OCI-M1 (cell line): ENCODE data around the gene TNRC6B.

ENCODE experiments used
- DNase-seq: peaks from one replicate; lab custom pipeline; 2025; lab: John Stamatoyannopoulos, UW

The TNRC6B gene

DNA sequence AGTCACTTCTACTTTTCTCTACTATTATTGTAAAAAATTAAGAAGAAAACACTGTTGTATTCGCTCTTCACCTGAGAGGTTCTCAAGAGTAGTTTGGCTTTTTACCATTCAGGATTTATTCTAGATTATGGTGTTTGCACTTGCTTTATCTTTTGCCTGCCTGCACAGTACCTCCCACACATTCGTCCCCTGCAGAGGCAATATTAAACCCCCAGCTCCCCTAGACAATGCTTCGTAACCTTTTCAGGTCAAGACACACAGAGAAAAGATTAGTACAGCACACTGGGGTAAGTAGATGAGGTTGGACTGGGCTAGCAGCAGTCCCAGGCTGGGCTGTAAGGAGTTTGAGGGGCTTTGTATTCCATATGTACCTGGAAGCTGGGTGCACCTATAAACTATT, 62.4 kb downstream of the TNRC6B start:
- DNase-seq, result no peak

DNA sequence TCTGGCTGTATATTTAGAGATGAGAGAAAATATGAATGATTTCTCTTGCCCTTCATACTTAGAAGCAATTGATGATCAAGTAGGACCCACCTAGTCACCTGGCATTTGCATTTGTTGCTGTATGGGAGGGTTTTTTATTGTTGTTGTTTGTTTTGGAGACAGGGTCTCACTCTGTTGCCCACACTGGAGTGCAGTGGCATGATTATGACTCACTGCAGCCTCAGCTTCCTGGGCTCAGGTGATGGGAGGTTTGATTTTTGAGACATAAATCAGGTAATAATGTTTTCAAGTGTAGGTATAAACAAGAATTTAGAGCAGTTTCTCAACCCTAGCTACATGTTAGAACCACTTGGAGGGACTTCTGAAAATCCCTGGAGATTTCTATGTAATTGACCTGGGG, 63.0 kb downstream of the TNRC6B start:
- DNase-seq, result no peak

DNA sequence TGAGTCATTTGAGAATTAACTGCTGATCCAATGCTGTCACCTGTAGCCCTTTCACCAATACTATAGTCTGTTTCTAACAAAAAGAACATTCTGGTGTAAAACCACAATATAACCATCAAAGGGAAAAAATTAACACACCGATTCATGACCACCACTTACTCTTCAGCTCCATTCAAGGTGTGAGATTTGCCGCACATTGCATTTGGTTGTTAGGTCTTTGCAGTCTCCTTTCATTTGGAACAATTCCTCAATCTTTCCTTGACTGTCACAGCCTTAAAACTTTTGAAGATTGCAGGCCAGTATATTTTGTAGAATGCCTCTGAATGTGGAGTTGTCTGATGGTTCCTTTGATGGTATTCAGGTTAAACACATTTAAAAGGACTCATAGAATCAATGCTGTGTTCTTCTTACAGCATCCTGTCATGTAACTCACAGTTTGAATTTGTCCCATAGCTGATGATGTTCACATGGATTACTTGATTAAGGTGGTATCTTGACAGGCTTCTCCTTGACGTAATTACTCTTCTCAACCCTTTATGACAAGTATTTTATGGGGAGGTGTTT, 63.6 kb downstream of the TNRC6B start:
- DNase-seq, result no peak

DNA sequence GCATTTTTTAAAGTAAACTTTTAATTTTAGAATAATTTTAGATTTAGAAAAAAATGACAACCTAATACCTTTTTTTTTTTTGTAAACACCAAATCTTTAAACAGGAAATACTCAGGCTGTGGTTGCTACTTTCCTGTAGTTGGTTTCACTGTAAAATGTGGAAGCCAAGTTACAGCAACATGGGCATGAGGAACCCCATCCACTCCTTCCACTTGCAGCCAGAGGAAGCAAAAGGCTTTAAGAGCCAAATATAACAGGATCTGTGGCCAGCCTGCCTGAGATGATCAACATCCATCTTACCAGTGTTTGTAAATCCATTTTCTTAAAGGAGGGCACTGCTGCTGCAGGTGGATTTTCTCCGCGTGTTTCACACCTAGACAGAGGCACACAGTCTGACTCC, 66.2 kb downstream of the TNRC6B start:
- no peak for DNase-seq

DNA sequence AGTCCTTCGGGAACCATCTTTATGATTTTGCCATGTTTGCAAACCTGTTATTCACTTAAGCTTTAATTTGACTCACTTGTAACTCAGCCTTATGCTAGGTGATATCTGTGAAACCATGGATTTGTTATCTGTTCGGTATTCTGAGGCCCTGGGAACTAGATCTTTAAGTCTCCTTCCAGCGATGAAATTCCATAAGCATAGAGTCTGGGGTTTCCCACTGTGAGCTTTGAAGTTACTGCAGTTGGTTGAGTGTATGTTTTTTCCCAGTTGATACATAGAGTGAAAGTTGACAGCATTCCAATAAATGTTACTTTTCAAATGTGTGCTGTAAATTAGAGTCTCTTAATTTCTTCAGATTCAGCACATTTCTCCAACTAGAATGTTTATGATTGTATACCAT, 66.9 kb downstream of the TNRC6B start:
- no peak for DNase-seq

DNA sequence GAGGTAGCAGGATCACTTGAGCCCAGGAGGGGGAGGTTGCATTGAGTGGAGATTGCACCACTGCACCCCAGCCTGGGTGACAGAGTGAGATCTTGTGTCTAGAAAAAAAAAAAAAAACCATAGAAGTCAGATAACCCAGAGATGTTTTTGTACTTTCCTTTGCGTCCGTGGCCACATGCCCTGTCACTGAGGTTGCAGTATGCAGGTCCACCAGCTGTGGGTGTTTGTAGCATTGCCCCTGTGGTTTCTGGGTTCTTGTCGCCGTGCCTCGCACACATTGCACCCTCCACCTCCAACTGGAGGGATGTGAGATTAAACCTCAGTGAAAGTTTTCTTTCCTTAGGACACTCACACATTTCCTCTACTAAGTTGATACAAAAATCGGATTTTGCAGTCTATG, 70.3 kb downstream of the TNRC6B start:
- DNase-seq, result no peak

DNA sequence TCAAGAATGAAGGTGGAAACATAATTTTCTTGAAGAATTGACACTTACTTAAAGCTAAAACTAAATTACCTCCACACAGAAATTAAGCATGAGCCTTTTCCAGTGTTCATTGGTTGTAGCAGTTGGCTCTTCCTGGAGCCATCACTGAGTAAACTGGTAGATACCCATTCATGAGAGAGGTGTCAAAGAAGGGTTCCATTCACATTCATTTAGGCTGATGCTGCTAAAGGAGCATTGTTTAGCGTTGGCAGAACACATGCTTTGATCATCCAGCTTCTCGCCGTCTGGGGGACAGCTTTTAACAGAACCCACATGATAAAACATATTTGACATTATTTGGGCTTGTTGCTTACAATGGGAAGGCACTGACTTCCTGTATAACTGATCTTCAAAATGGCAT, 71.6 kb downstream of the TNRC6B start:
- DNase-seq, result no peak

DNA sequence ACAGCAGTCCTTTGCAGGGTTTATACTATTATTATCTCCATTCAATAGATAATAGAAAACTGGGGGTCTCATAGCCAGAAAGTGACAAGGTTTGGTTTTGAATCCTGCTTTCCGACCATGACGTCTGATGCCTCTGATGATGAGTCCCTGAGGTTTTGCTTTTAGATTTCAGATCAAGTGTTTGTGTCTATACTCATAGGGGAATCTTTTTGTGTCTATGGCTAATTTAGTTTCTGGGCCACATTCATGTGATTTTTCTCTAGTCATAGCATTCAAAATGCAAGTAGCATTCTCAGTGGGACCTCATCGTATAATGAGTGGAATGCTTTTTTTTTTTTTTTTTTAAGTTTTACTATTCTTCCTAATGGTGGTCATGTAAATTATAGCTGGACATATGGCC, 72.9 kb downstream of the TNRC6B start:
- DNase-seq, result no peak

DNA sequence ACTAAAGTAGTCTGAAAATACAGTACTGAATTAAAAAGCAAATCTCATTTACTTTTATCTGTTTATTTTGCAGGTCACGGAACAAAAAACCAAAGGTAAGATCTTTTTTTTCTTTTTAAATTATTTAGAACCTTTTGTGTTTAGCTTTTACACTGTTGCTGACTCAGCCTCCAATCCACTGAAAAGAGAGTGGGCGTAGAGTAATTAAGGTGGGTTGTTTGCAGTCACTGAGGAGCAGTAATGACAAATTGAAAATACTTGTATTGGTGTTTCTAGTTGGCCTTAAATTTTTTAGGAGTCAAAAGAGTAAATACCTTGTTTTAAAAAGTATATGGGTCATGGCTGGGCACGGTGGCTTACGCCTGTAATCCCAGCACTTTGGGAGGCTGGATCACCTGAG, 73.4 kb downstream of the TNRC6B start:
- no peak for DNase-seq

DNA sequence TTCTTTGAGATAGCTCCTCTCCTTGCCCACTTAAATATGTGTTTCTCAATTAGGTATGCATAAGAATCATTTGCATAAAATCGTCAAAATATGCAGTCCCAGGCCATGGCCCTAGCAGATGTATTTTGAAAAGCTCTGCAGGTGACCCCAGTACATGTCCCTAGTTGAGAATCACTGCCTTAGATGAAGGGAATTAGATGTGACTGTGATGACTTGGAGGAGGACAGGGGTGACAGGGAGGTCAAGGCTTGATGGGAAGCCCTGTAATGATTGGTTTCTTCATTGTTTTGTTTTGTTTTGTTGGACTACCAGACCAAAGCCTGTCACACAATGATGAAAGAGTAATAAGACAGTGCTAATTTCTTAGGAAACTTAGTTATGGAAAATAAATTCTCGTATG, 74.4 kb downstream of the TNRC6B start:
- DNase-seq, result no peak

DNA sequence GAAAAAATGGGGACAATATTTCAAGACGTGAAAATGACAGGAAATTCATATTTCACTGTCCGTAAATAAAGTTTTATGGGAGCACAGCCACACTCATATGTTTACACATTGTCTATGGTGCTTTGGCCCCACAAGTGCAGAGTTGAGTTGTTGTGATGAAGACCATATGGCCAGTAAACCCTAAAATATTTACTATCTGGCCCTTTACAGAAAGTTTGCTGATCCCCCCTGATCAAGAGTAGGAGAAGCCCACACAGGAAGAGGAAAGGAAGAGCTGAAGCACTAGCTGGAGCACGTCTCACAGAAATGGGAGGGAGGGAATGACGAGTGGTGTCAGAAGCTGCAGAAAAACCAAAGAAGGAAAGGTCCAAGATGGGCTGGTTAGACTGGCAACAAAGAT, 78.8 kb downstream of the TNRC6B start:
- DNase-seq, result no peak

DNA sequence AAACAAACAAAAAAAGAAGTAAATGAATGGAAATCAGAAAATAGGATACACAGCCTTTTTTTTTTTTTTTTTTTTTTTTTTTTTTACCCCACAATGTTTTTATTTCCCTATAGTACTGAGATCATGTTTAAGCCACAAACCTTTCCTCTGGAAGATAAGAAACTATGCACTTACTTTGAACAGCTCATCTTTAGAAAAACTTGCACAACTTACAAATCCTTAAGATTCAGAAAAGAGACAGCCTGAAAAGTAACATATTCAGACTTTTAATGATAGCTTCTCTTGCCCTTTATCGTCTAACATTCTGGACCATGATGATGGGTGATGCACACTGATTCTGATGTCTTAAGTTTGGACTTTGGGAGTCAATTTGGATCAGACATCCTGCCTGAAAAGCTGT, 80.3 kb downstream of the TNRC6B start:
- DNase-seq, result no peak

DNA sequence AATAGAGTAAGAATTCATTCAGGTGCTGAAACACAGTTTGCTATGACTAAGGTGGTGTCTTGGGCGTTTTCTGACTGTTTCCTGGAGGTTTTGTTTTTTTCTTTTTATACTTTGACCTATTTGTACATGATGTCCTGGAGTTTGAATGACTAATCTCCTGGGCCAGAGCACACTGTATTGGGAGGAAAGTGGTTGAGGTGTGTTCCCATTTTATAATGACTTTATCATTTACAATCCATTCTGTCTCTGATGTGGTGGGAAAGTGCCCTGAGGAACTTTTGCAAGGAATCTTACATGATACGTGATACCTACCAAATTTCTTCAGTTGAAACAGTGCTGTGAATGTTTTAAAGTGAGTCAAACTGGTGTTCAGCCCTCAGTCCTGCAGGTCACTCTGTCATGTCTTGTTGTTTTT, 80.8 kb downstream of the TNRC6B start:
- no peak for DNase-seq

DNA sequence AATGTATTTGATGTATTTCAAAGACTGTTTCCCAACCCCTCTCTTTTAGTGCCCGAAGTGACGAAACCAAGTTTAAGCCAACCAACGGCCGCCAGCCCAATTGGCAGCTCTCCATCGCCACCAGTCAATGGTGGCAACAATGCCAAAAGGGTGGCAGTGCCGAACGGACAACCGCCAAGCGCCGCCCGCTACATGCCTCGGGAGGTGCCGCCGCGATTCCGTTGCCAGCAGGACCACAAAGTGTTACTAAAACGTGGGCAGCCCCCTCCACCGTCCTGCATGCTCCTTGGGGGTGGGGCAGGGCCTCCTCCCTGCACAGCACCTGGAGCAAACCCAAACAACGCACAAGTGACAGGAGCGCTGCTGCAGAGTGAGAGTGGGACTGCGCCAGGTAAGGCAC, 84.1 kb downstream of the TNRC6B start:
- no peak for DNase-seq

DNA sequence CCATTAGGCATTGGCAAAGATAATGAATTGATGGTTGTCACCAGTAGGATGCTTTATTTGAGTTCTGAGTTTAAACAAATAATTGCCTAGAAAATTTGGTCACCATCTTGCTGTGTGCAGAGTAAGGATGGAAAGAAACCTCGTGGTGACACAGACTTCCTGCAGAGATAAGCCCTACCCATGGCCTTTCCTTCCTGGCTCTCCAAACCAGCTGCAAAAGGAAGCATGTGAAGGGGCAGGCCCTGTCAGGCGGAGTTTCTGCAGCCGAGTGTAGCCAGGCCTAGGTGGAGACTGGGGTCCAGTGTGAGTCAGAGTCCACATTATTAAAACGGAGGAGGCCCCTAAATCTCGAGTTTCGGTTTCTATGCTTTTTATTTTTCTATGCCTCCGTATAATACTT, 85.5 kb downstream of the TNRC6B start:
- DNase-seq, result peak; percentile 10

DNA sequence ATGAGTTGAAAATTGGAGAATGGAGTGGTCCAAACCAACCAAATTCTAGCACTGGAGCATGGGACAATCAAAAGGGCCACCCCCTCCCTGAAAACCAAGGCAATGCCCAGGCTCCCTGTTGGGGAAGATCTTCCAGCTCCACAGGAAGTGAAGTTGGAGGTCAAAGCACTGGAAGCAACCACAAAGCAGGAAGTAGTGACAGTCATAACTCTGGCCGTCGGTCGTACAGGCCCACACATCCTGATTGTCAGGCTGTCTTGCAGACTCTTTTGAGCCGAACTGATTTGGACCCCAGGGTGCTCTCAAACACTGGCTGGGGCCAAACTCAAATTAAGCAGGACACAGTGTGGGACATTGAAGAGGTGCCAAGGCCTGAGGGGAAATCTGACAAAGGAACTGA, 88.1 kb downstream of the TNRC6B start:
- no peak for DNase-seq

DNA sequence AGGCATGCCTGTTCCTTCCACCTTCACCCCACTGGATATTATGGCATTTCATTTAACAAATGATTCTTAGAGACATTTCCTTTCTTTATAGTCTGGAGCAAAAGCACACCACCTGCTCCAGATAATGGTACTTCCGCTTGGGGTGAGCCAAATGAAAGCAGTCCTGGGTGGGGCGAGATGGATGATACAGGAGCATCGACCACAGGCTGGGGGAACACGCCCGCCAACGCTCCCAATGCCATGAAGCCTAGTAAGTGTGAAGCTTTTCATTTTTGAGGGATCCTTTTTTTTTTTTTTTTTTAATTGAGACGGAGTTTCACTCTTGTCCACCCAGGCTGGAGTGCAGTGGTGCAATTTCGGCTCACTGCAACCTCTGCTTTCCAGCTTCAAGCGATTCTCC, 92.3 kb downstream of the TNRC6B start:
- DNase-seq, result no peak

DNA sequence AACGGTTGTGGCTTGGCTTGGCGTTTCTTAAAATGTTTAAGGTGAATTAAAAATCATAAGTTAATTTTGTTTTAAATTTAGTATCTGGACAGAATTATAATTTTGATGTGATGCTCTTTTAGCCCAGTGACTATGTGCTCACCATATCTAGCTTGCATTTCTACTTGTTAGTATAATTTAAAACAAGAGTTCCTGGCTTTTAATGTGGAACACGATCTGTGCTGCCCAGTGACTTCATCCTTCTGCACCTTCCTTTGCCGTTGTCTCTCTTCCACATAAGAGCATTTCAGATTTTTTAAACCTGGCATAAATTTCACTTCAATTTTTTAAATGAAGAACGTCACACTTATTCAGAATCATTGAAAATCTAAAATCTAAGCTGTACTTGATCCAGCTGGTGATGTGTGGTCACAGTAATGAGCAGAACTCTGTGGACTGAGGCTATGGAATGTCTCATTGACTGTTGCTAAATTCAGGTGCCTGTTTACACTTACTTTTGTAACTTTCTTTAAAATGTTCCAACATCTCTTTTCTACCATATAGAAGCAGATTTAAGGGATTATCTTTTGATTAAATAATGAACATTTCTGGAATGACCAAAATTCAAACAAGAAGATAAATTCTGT, 93.1 kb downstream of the TNRC6B start:
- no peak for DNase-seq

DNA sequence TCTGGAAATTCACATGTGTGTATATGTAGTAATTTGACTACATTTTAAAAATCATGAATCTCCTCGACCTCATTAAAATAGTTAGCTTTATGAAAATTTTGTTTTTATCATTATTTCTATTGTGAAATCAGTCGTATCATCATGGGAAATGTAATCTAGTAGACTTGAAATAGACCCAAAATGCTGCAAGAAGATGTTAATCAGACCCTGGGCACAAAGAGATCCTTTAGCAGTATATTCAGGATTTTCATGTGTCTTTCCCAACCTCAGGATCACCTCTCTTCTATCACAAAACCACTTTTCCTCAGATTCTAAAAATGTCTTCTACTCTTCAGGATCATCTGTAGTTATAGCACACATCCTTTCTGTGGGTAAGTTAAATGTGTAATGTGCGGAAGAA, 93.7 kb downstream of the TNRC6B start:
- no peak for DNase-seq

DNA sequence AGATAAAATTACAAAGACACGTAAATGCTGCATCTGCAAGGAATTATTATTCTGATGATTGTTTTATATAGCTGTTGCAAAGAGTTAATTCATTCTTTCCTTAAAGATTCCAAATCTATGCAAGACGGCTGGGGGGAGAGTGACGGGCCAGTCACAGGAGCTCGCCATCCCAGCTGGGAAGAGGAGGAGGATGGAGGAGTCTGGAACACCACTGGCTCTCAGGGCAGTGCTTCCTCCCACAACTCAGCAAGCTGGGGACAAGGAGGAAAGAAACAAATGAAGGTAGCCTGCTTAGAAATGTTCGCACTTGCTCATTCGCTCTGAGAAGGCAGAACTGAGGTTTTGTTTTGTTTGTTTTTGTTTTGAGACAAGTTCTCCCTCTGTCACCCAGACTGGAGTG, 95.6 kb downstream of the TNRC6B start:
- DNase-seq, result no peak

DNA sequence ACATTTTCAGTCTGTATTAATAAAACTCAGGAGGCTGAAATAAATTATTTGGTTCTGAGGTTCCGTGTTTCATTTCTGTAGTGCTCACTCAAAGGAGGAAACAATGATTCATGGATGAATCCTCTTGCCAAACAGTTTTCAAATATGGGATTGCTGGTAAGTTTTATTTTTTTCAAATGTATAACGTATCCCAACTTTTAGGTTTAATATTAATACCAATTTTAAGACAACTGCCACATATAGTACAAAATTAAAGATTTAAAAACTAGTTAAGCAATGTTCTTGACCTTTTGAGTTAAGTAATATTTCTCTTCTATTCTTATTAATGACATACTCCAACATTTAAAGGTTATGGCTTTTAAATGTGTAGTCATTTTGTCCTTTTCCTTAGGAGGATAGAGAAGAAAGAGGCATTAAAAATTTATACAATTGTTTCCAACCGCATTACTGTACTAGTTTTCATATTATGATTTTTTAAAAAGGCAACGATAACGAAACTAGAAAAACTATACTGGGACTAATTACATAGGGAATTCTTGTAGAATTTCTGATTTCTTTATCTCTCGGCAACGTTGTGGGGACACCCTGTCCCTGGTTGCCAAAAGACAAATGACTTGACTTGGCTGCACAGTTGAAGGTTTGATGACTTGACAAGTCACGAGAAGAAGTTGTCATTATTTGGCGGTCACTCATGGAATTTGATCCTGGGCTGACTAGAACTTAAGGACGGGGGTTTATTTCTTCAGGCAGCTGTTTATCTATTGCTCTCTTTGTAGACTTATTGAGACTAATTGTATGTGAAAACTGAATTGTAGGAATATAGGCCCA, 99.5 kb downstream of the TNRC6B start:
- DNase-seq, result no peak

DNA sequence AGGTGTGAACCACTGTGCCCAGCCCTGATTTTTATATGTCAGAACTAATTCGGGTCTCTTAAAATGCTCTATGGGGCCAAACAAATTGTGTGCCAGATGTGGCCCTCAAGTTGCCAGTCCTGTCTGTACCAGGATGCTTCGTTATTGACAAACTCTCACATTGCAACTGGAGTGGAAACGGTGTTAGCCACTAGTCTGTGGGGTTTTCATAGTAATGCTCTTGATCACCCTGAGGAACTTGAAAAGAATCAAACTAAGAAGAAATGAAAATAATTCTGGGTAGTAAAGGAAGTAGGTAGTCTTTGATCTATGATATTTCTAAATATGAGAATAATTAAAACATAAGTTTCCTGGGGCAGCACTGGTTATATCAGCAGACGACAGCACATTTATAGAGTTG, 101.3 kb downstream of the TNRC6B start:
- no peak for DNase-seq

DNA sequence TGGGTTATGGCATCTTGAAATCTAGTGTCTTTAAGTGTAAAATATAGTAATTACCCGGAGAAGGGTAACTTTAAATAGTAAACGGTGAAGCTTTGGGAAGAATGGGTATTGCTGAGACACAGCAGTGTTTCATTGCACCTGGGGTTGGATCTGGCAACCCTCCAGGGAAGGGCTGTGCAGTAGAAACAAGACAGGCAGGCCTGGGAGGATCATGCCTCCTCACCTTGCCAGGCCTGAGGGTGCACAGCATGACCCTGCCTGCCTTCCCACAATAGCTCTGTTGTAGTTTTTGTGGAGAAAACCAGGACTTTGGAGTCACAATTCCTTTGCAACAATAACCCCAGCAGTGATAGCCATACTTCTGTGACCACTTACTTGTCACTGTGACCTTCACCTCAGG, 104.0 kb downstream of the TNRC6B start:
- DNase-seq, result no peak

DNA sequence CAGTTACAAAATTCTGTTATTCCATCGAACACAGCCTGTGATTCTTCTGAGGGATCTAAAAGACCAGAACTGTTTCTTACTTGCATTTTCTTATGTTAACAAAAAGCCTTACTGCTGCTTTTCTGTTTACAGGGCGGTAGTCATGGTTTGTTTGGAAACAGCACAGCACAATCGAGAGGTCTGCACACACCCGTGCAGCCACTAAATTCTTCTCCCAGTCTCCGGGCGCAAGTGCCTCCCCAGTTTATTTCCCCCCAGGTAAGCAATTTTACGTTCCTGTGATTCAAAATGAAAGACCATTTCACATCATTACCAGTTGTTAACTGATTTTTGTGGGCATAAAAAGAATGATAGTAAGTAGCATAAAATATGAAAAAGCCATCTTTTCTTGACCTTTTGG, 107.8 kb downstream of the TNRC6B start:
- no peak for DNase-seq
